Measurements from ENCODE around the gene LILRB2.

LILRB2 gene

GRCh38 chr19:54312436-54313377 is 31.8 kb upstream of the LILRB2 start, which contains the start of gene LILRA5:
Gene LILRA5 (minus strand): TSS chr19:54313166. CDS start chr19:54313019, 147 bp downstream.
- TF ChIP-seq CTCF (IDR thresholded peaks at IDR 0.05) (no peak), ZFX (IDR thresholded peaks at IDR 0.05; ENCODE audit: borderline replicate concordance) (no peak)

GRCh38 chr19:54312011-54312410 is 31.1 kb upstream of the LILRB2 start:
- H3K27ac ChIP-seq: no peak overlapping the region
- TF ChIP-seq CTCF (IDR thresholded peaks at IDR 0.05) (no peak), ZFX (IDR thresholded peaks at IDR 0.05; ENCODE audit: borderline replicate concordance) (no peak)

More at GRCh38 chr19:54312436-54313377, 31.8 kb upstream of the LILRB2 start, which contains the start of gene LILRA5:
- no peak within 1 kb of the TSS for H3K27ac ChIP-seq

- no peak for TF ChIP-seq ZFX (IDR thresholded peaks at IDR 0.05; ENCODE audit: borderline replicate concordance)
- no peak for TF ChIP-seq CTCF (IDR thresholded peaks at IDR 0.05)
- H3K27ac ChIP-seq: no peak overlapping the region
Observed at GRCh38 chr19:54311486-54311885, 30.6 kb upstream of the LILRB2 start.

- H3K27ac ChIP-seq: no peak overlapping the region
- TF ChIP-seq CTCF (IDR thresholded peaks at IDR 0.05): no peak
- TF ChIP-seq ZFX (IDR thresholded peaks at IDR 0.05; ENCODE audit: borderline replicate concordance): no peak
Observed at GRCh38 chr19:54310543-54310942, 29.6 kb upstream of the LILRB2 start.

GRCh38 chr19:54309811-54310210 is 28.9 kb upstream of the LILRB2 start:
- TF ChIP-seq ZFX (IDR thresholded peaks at IDR 0.05; ENCODE audit: borderline replicate concordance) (no peak), CTCF (IDR thresholded peaks at IDR 0.05) (no peak)
- no peak overlapping the region for H3K27ac ChIP-seq

- TF ChIP-seq CTCF (IDR thresholded peaks at IDR 0.05) (no peak), ZFX (IDR thresholded peaks at IDR 0.05; ENCODE audit: borderline replicate concordance) (no peak)
- no peak overlapping the region for H3K27ac ChIP-seq
Observed at GRCh38 chr19:54307389-54308020, 26.6 kb upstream of the LILRB2 start.

GRCh38 chr19:54305141-54305540 is 24.2 kb upstream of the LILRB2 start:
- TF ChIP-seq ZFX (IDR thresholded peaks at IDR 0.05; ENCODE audit: borderline replicate concordance) (no peak), CTCF (IDR thresholded peaks at IDR 0.05) (no peak)
- no peak overlapping the region for H3K27ac ChIP-seq

Data from 22Rv1 (cell line).